Esophagus squamous epithelium (tissue), 4 donors: ENCODE data around the gene GIPR.

Experiments
- CTCF ChIP-seq, 6 experiments: fragments of 450-650 bp in 4 of 6; fragments of 200-600 bp in 2 of 6; sonication (generic) in 2 of 6; IDR thresholded peaks; one replicate each; pipeline ENCODE4 v1.5.1; 2016 to 2019; ENCODE audit warnings: antibody characterized with exemption in 6 of 6, mild to moderate bottlenecking in 4 of 6, moderate library complexity in 4 of 6
- POLR2A ChIP-seq, 4 donors: fragments of 450-650 bp; IDR thresholded peaks; one replicate each; pipeline ENCODE4 v1.6.1; 2017; ENCODE audit warnings: antibody characterized with exemption in 4 of 4, mild to moderate bottlenecking in 4 of 4, moderate library complexity in 3 of 4

GRCh38 chr19:45687599-45687998, 19.6 kb downstream of the GIPR start:
- TF ChIP-seq CTCF (IDR thresholded peaks at IDR 0.05) (no peak), POLR2A (IDR thresholded peaks at IDR 0.05) (no peak)
